ENCODE measurements around the gene SLCO2A1.

The SLCO2A1 gene

DNA sequence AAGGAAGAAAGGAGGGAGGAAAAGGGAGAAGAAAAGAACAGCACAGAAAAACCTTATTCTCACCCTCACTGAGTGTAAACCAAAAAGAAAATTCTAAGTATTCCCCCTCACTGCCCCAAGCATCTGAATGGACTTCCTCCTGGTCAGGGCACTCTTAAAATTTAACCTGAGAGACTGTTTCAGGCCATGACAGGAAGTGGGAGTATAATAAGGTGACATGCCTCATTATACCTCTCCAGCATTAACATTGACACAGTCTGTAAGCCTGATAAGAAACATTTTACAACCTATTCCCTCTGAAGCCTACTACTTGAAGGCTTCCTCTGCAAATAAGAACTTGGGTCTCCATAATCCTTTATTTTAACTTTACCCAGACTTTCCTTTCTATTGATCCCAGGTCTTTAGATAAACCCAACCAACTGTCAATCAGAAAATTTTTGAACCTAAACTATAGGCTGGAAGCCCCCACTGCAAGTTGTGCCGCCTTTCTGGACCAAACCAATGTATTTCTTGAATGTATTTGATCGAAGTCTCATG is 41.7 kb downstream of the SLCO2A1 start:
- Mint-ChIP-seq H3K36me3 (ENCODE audit: insufficient read depth) (no peaks in the 10 kb centered on the region), H3K4me3 (no peak overlapping the region), H3K9me3 (no peaks in the 10 kb centered on the region), H3K27me3 (peaks cover 36% of the 10 kb centered on the region), H3K27ac (ENCODE audit: low read depth) (no peak overlapping the region), H3K4me1 (no peaks in the 10 kb centered on the region)
- no peak for ATAC-seq (replicated peaks; ENCODE audit: extremely low read depth, poor library complexity, severe bottlenecking)
- DNase-seq (ENCODE audit: low spot score in 2 of 2), result no peak

DNA sequence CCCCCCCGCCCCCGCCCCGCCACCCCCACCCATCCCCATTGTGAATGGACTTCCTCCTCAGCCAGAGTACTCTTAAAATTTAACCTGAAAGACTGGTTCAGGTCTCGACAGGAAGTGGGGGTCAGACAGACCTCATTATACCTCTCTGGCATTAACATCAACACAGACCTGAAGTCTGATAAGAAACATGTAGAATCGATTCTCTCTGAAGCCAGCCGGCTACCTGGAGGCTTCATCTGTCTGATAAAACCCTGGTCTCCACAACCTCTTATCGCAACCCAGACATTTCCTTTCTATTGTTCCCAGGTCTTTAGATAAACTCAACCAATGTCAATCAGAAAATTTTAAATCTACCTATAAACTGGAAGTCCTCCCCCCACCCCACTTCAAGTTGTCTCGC is 42.6 kb downstream of the SLCO2A1 start:
- Mint-ChIP-seq H3K27me3 (peaks cover 45% of the 10 kb centered on the region), H3K36me3 (ENCODE audit: insufficient read depth) (no peaks in the 10 kb centered on the region), H3K4me1 (no peaks in the 10 kb centered on the region), H3K9me3 (no peaks in the 10 kb centered on the region), H3K4me3 (no peak overlapping the region), H3K27ac (ENCODE audit: low read depth) (no peak overlapping the region)
- no peak for ATAC-seq (replicated peaks; ENCODE audit: extremely low read depth, poor library complexity, severe bottlenecking)
- DNase-seq (ENCODE audit: low spot score in 2 of 2), result no peak

DNA sequence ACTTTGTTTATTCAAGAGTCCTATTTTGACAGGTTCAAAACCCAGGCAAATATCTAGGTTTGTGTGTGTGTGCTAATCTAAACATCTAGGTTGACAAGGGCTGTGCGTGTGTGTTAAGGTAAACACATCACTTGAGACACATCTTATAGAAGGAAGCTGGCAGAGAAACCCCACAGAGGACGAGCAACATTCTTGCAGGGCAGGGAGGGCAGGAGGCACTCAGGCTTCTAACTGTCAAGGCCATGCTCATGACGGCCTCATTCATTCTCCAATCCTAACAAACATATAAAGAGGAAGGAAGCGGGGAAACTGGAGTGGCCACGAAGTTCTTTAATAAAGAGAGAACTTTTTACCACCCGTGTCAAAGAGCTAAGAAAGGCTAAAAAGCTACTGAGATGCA is 43.4 kb downstream of the SLCO2A1 start:
- Mint-ChIP-seq H3K4me1 (no peaks in the 10 kb centered on the region), H3K27ac (ENCODE audit: low read depth) (no peak overlapping the region), H3K36me3 (ENCODE audit: insufficient read depth) (no peaks in the 10 kb centered on the region), H3K27me3 (peaks cover 48% of the 10 kb centered on the region), H3K9me3 (no peaks in the 10 kb centered on the region), H3K4me3 (no peak overlapping the region)
- ATAC-seq (replicated peaks; ENCODE audit: extremely low read depth, poor library complexity, severe bottlenecking), result no peak
- no peak for DNase-seq (ENCODE audit: low spot score in 2 of 2)

DNA sequence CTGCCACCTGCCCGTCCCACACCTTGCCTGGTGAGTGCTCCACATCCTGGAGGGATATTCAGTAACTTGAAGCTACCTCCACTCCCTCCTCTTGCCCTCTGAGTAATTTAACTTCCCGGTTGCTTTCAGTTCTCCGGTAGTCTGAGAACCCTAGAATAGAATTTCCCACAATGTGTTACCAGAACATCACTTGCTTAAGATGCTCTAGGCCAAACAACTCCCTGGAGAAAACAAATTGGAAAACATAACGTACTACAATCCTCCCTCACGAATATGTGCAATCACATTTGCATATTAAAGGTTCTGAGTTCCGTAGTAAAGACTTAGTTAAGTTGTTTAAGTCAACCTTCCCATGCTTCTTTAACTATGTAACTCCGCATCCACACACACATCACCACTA is 44.8 kb downstream of the SLCO2A1 start:
- H3K27ac Mint-ChIP-seq (ENCODE audit: low read depth), result no peak overlapping the region
- H3K36me3 Mint-ChIP-seq (ENCODE audit: insufficient read depth), result no peaks in the 10 kb centered on the region
- no peaks in the 10 kb centered on the region for H3K4me1 Mint-ChIP-seq
- H3K4me3 Mint-ChIP-seq, result no peak overlapping the region
- H3K27me3 Mint-ChIP-seq, result peaks cover 40% of the 10 kb centered on the region
- ATAC-seq (replicated peaks; ENCODE audit: extremely low read depth, poor library complexity, severe bottlenecking) (no peak), DNase-seq (ENCODE audit: low spot score in 2 of 2) (no peak)
- H3K9me3 Mint-ChIP-seq, result no peaks in the 10 kb centered on the region

DNA sequence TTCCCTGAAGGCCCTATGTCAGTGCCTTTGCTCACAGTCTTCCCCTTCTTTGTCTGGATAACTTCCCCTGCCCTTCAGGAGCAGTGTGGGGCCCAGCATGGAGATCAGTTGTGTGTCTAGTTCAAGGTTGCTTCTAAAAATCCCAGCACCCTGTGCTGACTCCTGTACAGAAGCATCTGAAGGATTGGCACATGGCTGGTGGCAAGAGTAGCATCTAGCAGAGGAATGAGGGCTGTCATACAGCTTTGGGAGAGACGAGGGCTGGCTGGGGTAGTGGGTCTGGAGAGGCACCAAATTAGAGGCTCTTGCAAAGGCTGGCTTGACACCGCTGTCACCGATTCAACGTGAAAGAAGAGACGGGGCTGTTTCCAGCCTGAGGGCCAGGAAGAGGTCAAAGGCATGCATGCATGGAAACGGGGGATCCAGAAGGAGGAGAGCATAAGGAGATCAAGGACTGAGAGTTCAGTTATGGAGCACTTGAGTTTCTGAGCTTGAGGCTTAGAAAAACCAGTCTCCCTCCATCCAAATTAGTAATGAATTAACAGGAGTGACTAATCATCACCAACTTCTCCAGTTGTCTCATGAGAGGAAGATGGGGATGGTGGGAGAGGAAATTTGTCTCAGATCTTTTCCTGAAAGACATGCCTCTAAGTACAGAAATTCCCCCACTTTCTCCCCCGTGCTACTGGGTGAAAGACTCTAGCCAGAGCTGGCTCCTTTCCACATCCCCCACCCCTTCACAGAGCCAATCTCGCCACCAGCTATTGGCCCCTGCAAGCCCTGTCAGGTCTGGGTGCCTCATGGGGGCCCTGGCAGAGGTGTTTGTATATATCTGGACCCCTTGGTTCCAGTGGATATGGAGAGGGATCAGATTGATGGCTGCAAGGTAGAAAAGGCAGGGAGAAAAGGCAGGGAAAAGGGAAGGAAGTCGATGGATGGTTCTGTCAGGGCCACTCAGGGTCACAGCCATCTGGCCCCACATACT is 45.9 kb downstream of the SLCO2A1 start:
- H3K9me3 Mint-ChIP-seq, result no peaks in the 10 kb centered on the region
- no peaks in the 10 kb centered on the region for H3K4me1 Mint-ChIP-seq
- H3K27me3 Mint-ChIP-seq, result peaks cover 35% of the 10 kb centered on the region
- H3K27ac Mint-ChIP-seq (ENCODE audit: low read depth), result no peak overlapping the region
- ATAC-seq (replicated peaks; ENCODE audit: extremely low read depth, poor library complexity, severe bottlenecking), result no peak
- no peak overlapping the region for H3K4me3 Mint-ChIP-seq
- H3K36me3 Mint-ChIP-seq (ENCODE audit: insufficient read depth), result no peaks in the 10 kb centered on the region
- DNase-seq (ENCODE audit: low spot score in 2 of 2), result no peak

DNA sequence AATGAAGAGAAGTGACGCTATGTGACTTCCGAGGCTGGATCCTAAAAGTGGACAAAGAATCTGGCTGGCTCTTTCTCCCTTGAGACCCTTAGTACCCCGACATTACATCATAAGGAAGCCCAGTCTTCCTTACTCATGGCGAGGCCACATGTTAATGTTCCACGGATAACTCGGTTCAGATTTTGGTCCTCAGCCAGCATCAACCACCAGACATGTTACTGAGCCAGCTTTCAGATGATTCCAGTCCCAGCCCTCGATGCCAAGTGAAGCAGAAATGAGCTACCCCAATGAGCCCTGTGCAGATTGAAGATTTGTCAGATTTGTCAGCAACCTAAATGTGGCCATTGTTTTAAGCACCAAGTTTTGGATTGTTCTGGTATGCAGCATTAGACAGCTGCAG is 46.6 kb downstream of the SLCO2A1 start:
- peaks cover 28% of the 10 kb centered on the region for H3K27me3 Mint-ChIP-seq
- H3K9me3 Mint-ChIP-seq, result no peaks in the 10 kb centered on the region
- H3K36me3 Mint-ChIP-seq (ENCODE audit: insufficient read depth), result no peaks in the 10 kb centered on the region
- ATAC-seq (replicated peaks; ENCODE audit: extremely low read depth, poor library complexity, severe bottlenecking), result no peak
- DNase-seq (ENCODE audit: low spot score in 2 of 2), result no peak
- no peaks in the 10 kb centered on the region for H3K4me1 Mint-ChIP-seq
- no peak overlapping the region for H3K27ac Mint-ChIP-seq (ENCODE audit: low read depth)
- no peak overlapping the region for H3K4me3 Mint-ChIP-seq

DNA sequence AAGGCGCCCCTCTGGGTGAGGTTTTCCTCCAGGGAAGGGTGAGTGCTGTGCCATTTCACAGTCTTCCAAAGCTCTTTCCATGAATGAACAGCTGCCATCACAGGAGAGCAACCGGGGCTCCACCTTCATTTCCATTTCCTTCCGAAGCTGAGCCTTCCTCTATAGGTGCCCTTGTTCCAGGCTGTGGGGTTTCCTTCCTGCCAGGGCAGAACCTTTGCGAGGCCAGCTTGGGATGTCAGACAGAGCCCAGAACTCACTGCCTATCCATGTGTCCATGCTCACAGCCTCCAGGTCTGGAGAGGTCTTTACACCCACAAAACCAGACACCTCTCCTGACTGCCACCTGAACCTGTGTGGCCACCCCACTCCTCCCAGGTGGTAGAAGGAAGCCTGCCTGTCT is 49.2 kb downstream of the SLCO2A1 start:
- H3K9me3 Mint-ChIP-seq, result no peaks in the 10 kb centered on the region
- ATAC-seq (replicated peaks; ENCODE audit: extremely low read depth, poor library complexity, severe bottlenecking) (no peak), DNase-seq (ENCODE audit: low spot score in 2 of 2) (no peak)
- H3K4me1 Mint-ChIP-seq, result no peaks in the 10 kb centered on the region
- peaks cover 40% of the 10 kb centered on the region for H3K27me3 Mint-ChIP-seq
- no peak overlapping the region for H3K4me3 Mint-ChIP-seq
- no peaks in the 10 kb centered on the region for H3K36me3 Mint-ChIP-seq (ENCODE audit: insufficient read depth)
- H3K27ac Mint-ChIP-seq (ENCODE audit: low read depth), result no peak overlapping the region

DNA sequence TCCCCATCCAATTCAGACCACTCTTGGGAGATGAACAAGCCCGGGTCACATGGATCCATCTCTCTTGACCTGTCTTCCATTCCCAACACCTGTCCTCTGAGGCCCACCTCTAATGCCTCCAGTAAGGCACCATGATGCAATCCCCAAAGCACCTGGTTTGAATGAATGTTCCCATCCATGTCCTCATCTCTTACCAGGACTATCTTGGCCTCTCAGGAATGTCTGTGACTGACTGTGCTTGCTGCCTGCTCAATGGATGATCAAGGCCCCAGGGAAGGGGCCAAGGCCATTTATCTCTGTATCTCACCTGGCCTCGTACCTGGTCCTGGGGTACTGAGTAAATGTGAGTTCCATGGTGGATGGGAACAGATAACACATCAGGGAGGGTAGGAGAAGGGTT is 49.7 kb downstream of the SLCO2A1 start:
- H3K27ac Mint-ChIP-seq (ENCODE audit: low read depth), result no peak overlapping the region
- H3K4me3 Mint-ChIP-seq, result no peak overlapping the region
- H3K9me3 Mint-ChIP-seq, result no peaks in the 10 kb centered on the region
- peaks cover 46% of the 10 kb centered on the region for H3K27me3 Mint-ChIP-seq
- no peaks in the 10 kb centered on the region for H3K4me1 Mint-ChIP-seq
- ATAC-seq (replicated peaks; ENCODE audit: extremely low read depth, poor library complexity, severe bottlenecking), result no peak
- H3K36me3 Mint-ChIP-seq (ENCODE audit: insufficient read depth), result no peaks in the 10 kb centered on the region
- no peak for DNase-seq (ENCODE audit: low spot score in 2 of 2)

DNA sequence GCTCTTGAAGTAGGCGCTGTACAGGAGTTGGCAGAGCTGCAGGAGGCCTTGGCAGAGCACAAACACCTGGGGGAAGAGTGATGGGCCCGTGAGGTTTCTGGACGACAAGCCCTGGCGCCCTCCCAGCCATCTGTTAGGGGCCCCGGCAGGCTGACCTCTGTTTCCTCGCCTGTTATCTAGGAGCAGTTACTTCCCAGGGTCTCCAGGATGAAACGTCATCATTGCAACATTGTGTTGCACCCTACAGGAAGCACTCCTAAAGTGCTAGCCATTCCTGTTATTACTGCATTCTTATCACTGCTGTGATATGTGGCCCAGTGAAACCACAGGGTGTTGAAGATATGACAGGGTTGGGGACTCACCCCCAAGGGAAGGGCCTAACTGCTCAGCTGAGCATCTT is 50.2 kb downstream of the SLCO2A1 start:
- no peaks in the 10 kb centered on the region for H3K9me3 Mint-ChIP-seq
- H3K27ac Mint-ChIP-seq (ENCODE audit: low read depth), result no peak overlapping the region
- H3K27me3 Mint-ChIP-seq, result peaks cover 50% of the 10 kb centered on the region
- DNase-seq (ENCODE audit: low spot score in 2 of 2) (no peak), ATAC-seq (replicated peaks; ENCODE audit: extremely low read depth, poor library complexity, severe bottlenecking) (no peak)
- H3K4me3 Mint-ChIP-seq, result no peak overlapping the region
- H3K4me1 Mint-ChIP-seq, result no peaks in the 10 kb centered on the region
- H3K36me3 Mint-ChIP-seq (ENCODE audit: insufficient read depth), result no peaks in the 10 kb centered on the region

DNA sequence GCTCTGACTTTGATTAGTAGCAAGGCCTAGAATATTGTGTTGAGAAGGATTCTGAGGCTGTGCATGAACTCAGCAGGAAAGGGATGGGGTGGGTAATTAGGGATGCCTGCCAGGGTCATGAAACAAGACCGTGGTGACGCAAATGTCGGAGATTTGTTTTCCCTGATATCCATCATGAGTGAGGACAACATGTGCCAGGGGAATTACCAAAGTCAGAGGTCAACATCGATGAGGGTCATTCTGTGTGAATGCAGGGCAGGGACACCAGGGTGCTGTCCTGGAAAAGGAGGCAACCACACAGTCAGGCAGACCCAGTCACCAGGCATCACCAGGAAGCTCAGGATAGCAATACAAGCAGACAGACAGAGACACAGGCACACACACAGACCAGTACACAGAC is 52.2 kb downstream of the SLCO2A1 start:
- Mint-ChIP-seq H3K27me3 (peaks cover 41% of the 10 kb centered on the region), H3K36me3 (ENCODE audit: insufficient read depth) (no peaks in the 10 kb centered on the region), H3K27ac (ENCODE audit: low read depth) (no peak overlapping the region), H3K4me3 (no peak overlapping the region), H3K9me3 (no peaks in the 10 kb centered on the region), H3K4me1 (no peaks in the 10 kb centered on the region)
- DNase-seq (ENCODE audit: low spot score in 2 of 2) (no peak), ATAC-seq (replicated peaks; ENCODE audit: extremely low read depth, poor library complexity, severe bottlenecking) (no peak)

DNA sequence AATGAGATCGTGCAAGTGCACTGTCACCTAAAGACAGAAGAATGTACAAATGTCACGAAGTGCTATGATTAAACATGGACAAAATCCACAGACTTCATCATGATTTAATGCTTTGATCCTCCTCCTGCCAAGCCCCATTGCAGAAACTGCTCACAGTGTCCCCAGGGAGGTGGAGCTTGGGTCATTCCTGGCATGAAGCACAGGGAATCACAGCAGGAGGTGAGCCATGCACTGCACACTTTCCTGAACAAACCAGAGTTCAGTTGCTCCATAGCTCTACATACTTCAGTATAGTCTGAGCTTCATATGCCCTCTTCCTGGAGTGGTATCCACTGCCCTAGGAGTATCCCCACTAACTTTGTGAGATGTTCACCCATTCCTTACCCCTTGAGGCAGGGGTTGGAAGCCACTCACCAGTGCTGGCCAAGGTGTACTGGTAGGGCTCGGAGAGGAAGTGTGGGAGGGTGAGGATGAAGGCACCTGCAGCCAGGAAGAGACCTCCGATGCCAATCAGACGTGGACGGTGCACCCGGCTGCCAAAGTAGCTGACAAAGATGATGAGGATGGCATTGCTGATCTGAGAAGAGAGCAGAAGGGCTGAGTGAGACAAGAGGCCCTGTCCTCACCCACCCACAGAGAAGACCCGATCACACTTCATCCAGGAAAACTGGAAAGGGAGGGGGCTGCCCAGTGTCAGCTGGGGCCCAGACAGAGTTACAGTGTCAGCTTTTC is 56.3 kb downstream of the SLCO2A1 start:
- ATAC-seq (replicated peaks; ENCODE audit: extremely low read depth, poor library complexity, severe bottlenecking), result no peak

DNA sequence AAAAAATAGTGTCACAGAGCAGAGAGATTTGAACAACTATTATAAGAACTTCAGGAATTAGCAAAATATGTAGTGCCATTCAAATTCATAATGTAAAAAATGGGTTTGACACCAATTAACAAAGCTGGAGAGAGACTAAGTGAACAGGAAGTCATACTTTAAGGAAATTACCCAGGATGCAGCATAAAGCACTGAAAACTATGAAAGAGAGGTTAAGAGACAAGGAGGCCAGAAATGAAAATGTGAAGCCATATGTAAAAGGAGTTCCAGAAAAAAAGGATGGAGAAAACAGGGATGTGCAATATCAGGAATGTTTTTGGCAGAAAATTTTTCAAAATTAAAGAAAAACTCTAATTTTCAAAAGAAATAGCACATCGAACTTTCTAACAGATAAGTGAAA is 57.6 kb downstream of the SLCO2A1 start:
- ATAC-seq (replicated peaks; ENCODE audit: extremely low read depth, poor library complexity, severe bottlenecking), result no peak
- no peaks in the 10 kb centered on the region for H3K4me1 Mint-ChIP-seq
- no peak overlapping the region for H3K27ac Mint-ChIP-seq (ENCODE audit: low read depth)
- H3K36me3 Mint-ChIP-seq (ENCODE audit: insufficient read depth), result no peaks in the 10 kb centered on the region
- H3K9me3 Mint-ChIP-seq, result peaks cover 11% of the 10 kb centered on the region
- no peak for DNase-seq (ENCODE audit: low spot score in 2 of 2)
- H3K4me3 Mint-ChIP-seq, result no peak overlapping the region
- H3K27me3 Mint-ChIP-seq, result peaks cover 48% of the 10 kb centered on the region

More for the DNA sequence above, 56.3 kb downstream of the SLCO2A1 start:
- Mint-ChIP-seq H3K4me3 (no peak overlapping the region), H3K4me1 (no peaks in the 10 kb centered on the region), H3K9me3 (peaks cover 11% of the 10 kb centered on the region), H3K27ac (ENCODE audit: low read depth) (no peak overlapping the region), H3K36me3 (ENCODE audit: insufficient read depth) (no peaks in the 10 kb centered on the region), H3K27me3 (peaks cover 49% of the 10 kb centered on the region)
- DNase-seq (ENCODE audit: low spot score in 2 of 2), result no peak

DNA sequence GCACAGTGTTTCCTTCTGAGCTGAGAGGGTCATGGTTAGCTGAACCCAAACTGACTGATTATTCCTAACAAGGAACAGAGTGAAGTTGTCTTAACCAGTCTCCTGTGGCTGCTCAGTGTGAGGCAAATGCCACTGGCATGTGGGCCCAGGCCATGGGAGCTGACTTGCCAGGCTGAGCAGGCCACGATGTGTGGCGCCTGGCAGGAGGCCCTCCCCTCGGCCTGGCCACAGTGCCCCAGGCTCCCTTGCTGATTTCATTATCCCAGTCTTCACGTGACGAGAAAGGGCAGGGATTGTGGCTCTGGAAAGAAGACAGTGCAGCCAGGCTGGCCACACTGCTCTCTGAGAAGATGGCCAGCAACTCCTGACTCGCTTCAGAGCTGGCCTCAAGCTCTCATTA is 58.8 kb downstream of the SLCO2A1 start:
- H3K27me3 Mint-ChIP-seq, result peaks cover 37% of the 10 kb centered on the region
- H3K4me1 Mint-ChIP-seq, result no peaks in the 10 kb centered on the region
- H3K27ac Mint-ChIP-seq (ENCODE audit: low read depth), result no peak overlapping the region
- DNase-seq (ENCODE audit: low spot score in 2 of 2), result no peak
- no peak overlapping the region for H3K4me3 Mint-ChIP-seq
- ATAC-seq (replicated peaks; ENCODE audit: extremely low read depth, poor library complexity, severe bottlenecking), result no peak
- H3K9me3 Mint-ChIP-seq, result peaks cover 11% of the 10 kb centered on the region
- H3K36me3 Mint-ChIP-seq (ENCODE audit: insufficient read depth), result no peaks in the 10 kb centered on the region

Measured in central memory CD8-positive, alpha-beta T cell (primary cell).